Smooth muscle cell (in vitro differentiated cells): ENCODE results near the gene TXNRD2. TPM values are rescaled to one million over a fixed set of nuclear protein-coding genes. Genes with fewer than 3 reads are reported as not detected.

Experiments
- DNase-seq: peaks from one replicate; lab custom pipeline; 2025; ENCODE audit not compliant: unreplicated experiment; lab: John Stamatoyannopoulos, UW
- H2AFZ ChIP-seq: fragments of 200-600 bp; sonication (generic); 2 replicates; pipeline ENCODE4 v1.6.0; 2016; ENCODE audit warnings: antibody characterized with exemption, low read depth, mild to moderate bottlenecking
- H3F3A ChIP-seq: fragments of 200-600 bp; sonication (generic); 2 replicates; pipeline ENCODE4 v1.6.0; 2017; ENCODE audit warnings: antibody characterized with exemption, low read depth
- H3K27ac ChIP-seq: fragments of 200-600 bp; sonication (generic); 2 replicates; pipeline ENCODE4 v1.5.1; 2016; ENCODE audit warnings: low read depth, mild to moderate bottlenecking
- H3K27me3 ChIP-seq: fragments of 200-600 bp; sonication (generic); 2 replicates; pipeline ENCODE4 v1.6.1; 2016; ENCODE audit warnings: low read depth, mild to moderate bottlenecking
- H3K36me3 ChIP-seq: fragments of 200-600 bp; sonication (generic); 2 replicates; pipeline ENCODE4 v1.5.1; 2016; ENCODE audit warnings: low read depth
- H3K4me1 ChIP-seq: fragments of 200-600 bp; sonication (generic); 2 replicates; pipeline ENCODE4 v1.5.1; 2016; ENCODE audit warnings: low read depth
- H3K4me2 ChIP-seq: fragments of 200-600 bp; sonication (generic); 2 replicates; pipeline ENCODE4 v1.6.0; 2016; ENCODE audit warnings: mild to moderate bottlenecking
- H3K4me3 ChIP-seq: fragments of 200-600 bp; sonication (generic); 2 replicates; pipeline ENCODE4 v1.5.1; 2016; ENCODE audit warnings: mild to moderate bottlenecking
- H3K79me2 ChIP-seq: fragments of 200-600 bp; sonication (generic); 2 replicates; pipeline ENCODE4 v1.6.0; 2016; ENCODE audit warnings: low read depth, mild to moderate bottlenecking
- H3K9ac ChIP-seq: fragments of 200-600 bp; sonication (generic); 2 replicates; pipeline ENCODE4 v1.6.0; 2016; ENCODE audit warnings: low read depth
- H3K9me3 ChIP-seq: fragments of 200-600 bp; sonication (generic); replicated peaks from 2 replicates; pipeline ENCODE4 v1.5.1; 2016; ENCODE audit warnings: low read depth
- H4K20me1 ChIP-seq: fragments of 200-600 bp; sonication (generic); 2 replicates; pipeline ENCODE4 v1.6.0; 2016; ENCODE audit warnings: low read depth
- CTCF ChIP-seq: fragments of 200-600 bp; sonication (generic); IDR thresholded peaks from 2 replicates; pipeline ENCODE4 v1.5.1; 2017; ENCODE audit warnings: borderline replicate concordance, mild to moderate bottlenecking, antibody characterized with exemption; ENCODE audit not compliant: insufficient read depth, poor library complexity, severe bottlenecking
- WGBS: methylation state at CpG from one replicate; pipeline ENCODE4 v1.1.7; 2016; ENCODE audit warnings: low lambda C conversion rate; 5-methylcytosine and 5-hydroxymethylcytosine counted together
- polyA plus RNA-seq: library from polyadenylated mRNA; unstranded; fragments of >200 nt; fragmentation: Nextera tagmentation; extraction: Ambion mirVana; gene quantifications from 2 replicates; pipeline ENCODE4 v1.2.1, GENCODE V29; 2016
- total RNA-seq: library from RNA; depleted of rRNA; stranded (reverse); fragments of >200 nt; gene quantifications from 2 replicates; pipeline ENCODE4 v1.2.3, GENCODE V29; 2014

TXNRD2 gene
- total and polyA plus RNA-seq, 2 experiments from 2014 or later: 3.2 TPM; not detected in 1

GRCh38 chr22:19875531-19876313 lies 65.9 kb downstream of the TXNRD2 start:
- Histone ChIP-seq H3K9me3 (no peaks in the 10 kb centered on the region), H3K4me2 (no peak overlapping the region), H3K79me2 (no peaks in the 10 kb centered on the region), H4K20me1 (no peaks in the 10 kb centered on the region), H3K4me3 (no peak overlapping the region), H3F3A (no peaks in the 10 kb centered on the region), H3K4me1 (peaks cover 5% of the 10 kb centered on the region), H3K27ac (no peak overlapping the region), H3K36me3 (no peaks in the 10 kb centered on the region), H3K9ac (no peak overlapping the region), H2AFZ (no peak overlapping the region), H3K27me3 (no peaks in the 10 kb centered on the region)
- WGBS: 89% methylated on average over 23 of the region's 23 CpGs
- no peak for TF ChIP-seq CTCF
- DNase-seq: no peak

GRCh38 chr22:19875061-19875530 lies 66.5 kb downstream of the TXNRD2 start:
- H3K36me3 ChIP-seq: no peaks in the 10 kb centered on the region
- H3K4me1 ChIP-seq: no peaks in the 10 kb centered on the region
- 93% methylated on average over 12 of the region's 12 CpGs for WGBS
- no peaks in the 10 kb centered on the region for H3F3A ChIP-seq
- H3K27ac ChIP-seq: no peak overlapping the region
- H4K20me1 ChIP-seq: no peaks in the 10 kb centered on the region
- TF ChIP-seq CTCF: no peak
- no peak overlapping the region for H3K4me2 ChIP-seq
- H2AFZ ChIP-seq: no peak overlapping the region
- H3K27me3 ChIP-seq: no peaks in the 10 kb centered on the region
- no peak for DNase-seq
- H3K79me2 ChIP-seq: no peaks in the 10 kb centered on the region
- no peak overlapping the region for H3K4me3 ChIP-seq
- no peaks in the 10 kb centered on the region for H3K9me3 ChIP-seq
- no peak overlapping the region for H3K9ac ChIP-seq

GRCh38 chr22:19874307-19875060 lies 67.1 kb downstream of the TXNRD2 start:
- no peaks in the 10 kb centered on the region for H3K27me3 ChIP-seq
- WGBS: 75% methylated on average over 27 of the region's 27 CpGs
- TF ChIP-seq CTCF: no peak
- no peak overlapping the region for H2AFZ ChIP-seq
- H3K4me1 ChIP-seq: no peaks in the 10 kb centered on the region
- H3K4me2 ChIP-seq: no peak overlapping the region
- H3K9ac ChIP-seq: no peak overlapping the region
- H3K9me3 ChIP-seq: no peaks in the 10 kb centered on the region
- no peak overlapping the region for H3K27ac ChIP-seq
- no peaks in the 10 kb centered on the region for H4K20me1 ChIP-seq
- no peaks in the 10 kb centered on the region for H3K79me2 ChIP-seq
- no peak overlapping the region for H3K4me3 ChIP-seq
- no peaks in the 10 kb centered on the region for H3K36me3 ChIP-seq
- H3F3A ChIP-seq: no peaks in the 10 kb centered on the region
- no peak for DNase-seq
